Fibroblast of skin of left biceps (primary cell): ENCODE measurements around the gene NSFL1C.

Source experiments
- DNase-seq, 2 experiments: peaks; one replicate each; pipeline ENCODE4 v3.0.0-alpha.2; 2013; ENCODE audit warnings: low read depth in 2 of 2

NSFL1C gene

DNA sequence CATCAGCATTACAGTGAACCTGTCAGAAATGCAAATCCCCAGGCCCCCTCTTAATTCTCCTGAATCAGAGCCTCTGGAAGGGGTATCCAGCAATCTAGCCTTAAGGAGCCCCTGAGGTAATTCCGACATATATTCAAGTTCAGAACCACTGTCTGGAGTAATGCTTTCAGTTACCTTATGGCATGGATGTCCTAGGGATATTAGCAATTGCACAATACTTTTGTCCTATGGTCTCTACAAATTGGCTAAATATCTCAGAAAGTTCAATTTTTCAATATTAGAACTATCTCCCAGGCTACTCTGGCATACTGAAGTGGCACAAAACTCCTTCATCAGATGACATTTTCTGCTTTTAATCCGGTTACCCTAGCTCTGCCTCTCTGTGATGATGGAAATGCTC is 6.4 kb downstream of the NSFL1C start:
- DNase-seq = no peak

DNA sequence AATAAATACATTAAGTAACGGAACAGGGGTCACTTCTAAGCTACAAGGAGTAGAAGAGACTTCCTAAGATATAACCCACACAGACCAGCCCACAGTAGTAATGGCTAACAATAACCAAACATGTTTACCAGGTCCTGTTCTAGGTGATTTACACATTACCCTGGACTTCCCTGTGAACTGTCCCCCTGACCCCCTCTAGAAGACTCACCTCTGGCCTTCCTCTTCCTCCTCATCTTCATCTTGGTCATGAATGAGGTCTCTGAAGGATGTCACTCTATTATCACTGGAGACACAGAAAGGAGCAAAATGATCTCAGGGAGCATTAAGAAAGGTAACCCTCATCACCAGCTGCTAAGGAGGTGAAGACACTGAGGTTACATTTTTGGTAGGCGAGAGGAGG is 8.7 kb downstream of the NSFL1C start:
- DNase-seq = no peak

DNA sequence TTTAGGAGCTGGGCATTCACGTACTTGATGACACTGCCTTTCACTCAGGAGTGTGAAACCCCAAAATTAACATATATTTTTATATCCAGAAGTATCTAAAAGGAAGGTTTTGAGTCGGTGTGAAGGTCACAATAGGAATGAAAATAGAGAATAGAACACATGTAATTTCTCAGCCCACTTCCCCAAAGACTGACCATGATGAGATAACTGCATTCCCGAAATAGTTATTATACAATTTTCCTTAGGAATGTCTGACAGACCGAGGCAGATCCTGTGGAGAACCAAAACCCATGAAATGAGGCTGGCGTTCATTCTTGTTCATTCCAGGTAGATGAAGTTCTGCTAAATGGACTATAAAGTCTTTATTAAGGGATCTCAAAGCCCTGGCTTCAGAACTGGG is 10.3 kb downstream of the NSFL1C start:
- DNase-seq = no peak

DNA sequence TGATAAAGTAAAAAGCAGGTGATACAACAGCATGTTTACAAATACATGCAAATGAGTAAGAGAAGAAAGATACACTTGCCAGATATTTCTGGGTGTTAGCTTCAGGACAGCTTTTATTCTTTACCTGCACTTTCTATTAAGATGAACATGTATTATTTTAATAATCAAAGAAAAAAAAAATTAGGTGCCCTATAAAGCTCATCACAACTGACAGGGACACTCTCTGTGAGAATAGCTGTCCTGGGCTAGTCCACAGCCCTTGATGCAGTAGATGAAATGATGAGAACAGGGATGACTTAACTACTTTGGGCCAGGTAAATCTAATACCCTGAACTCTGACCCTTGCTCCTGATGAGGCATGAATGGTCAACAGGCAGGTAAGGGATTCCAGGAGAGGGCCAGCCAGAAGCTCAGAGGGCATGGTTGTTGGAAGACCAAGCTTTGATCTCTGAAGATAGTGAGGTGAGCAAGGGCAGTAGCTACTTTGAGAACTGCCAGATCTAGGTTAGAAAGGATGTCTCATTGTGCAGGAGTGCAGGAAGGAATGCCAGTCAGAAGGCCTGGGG is 15.6 kb downstream of the NSFL1C start:
- DNase-seq = no peak

DNA sequence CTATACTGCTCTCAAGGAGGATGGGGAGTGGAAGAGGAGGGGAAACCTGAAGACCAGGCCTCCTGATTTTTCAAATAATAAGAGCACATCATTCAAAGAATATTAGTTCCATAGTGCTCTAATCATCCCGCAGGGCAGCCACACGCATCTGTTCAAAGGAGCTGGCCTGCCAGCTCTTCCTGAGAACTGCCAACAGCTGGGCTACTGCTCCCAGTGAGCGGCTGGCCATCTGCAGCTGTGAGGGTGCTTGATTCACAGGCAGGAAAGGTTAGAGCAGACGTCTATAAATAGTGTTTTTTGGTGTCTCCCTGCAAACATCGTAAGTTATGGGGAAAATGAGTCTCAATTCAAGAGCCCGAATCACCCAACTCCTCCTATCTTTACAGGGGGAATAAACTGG is 17.3 kb downstream of the NSFL1C start:
- no peak for DNase-seq

GRCh38 chr20:1448081-1448620 is 18.5 kb downstream of the NSFL1C start:
- DNase-seq = no peak

GRCh38 chr20:1446536-1446935 is 20.1 kb downstream of the NSFL1C start:
- no peak for DNase-seq

- DNase-seq = no peak
Observed at GRCh38 chr20:1443085-1443484, 23.6 kb downstream of the NSFL1C start.

GRCh38 chr20:1442304-1442703 is 24.3 kb downstream of the NSFL1C start:
- DNase-seq = no peak

DNA sequence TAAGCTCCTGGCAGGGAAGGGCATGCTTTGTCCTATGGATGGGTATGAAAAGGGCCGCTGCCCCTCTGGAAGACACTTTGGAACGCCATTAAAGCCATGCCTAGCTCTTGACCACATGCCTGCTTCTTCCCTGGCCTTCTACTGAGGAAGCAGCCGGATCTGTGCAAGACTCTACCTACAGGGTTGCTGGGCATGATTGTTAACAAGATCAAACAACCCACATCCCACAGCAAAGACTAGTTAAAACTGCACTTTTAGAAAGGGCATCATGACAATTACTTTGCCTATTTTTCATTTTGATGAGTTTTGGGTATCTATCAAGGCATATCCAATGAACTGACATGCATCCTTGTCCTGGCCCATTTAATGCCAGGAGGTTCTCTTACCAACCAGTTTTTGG is 25.5 kb downstream of the NSFL1C start:
- no peak for DNase-seq

DNA sequence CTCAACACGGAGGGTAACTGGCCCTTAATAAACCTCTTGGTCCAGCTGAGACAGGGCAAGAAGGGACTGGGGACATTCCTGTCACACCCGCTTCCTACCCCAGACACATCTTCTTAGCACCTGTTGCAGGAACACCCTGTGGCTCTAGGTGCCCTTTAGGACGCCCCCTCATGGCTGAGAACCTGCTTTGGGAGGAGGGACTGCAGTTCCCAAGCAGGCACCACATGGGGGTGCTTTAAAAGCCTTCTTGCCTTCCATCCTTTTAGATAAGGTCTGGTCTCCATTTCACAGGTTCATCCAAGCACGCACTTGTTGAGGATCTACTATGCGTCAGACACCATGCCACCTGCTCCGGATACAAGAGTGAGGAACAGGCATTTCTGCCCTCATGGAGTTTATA is 26.6 kb downstream of the NSFL1C start:
- no peak for DNase-seq

DNA sequence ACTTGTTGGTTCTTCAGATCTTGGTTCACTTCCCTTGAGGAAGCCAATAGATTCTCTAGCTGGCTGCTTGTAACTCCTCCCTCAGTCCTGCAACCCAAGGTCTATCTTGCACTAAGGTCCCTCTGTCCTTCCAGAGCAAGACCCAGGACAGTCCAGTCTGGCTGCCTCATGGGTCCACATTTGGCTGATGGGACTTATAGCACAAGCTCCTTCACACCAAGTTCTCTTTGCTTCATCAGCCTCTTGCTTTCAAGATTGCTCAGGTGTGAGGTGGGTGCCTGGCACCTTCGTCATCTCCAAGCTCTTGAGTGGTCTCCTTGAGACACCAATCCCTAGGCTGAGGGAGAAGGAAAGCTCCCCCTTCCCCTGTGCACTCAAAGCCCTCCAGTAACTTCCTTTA is 28.3 kb downstream of the NSFL1C start:
- DNase-seq = no peak

DNA sequence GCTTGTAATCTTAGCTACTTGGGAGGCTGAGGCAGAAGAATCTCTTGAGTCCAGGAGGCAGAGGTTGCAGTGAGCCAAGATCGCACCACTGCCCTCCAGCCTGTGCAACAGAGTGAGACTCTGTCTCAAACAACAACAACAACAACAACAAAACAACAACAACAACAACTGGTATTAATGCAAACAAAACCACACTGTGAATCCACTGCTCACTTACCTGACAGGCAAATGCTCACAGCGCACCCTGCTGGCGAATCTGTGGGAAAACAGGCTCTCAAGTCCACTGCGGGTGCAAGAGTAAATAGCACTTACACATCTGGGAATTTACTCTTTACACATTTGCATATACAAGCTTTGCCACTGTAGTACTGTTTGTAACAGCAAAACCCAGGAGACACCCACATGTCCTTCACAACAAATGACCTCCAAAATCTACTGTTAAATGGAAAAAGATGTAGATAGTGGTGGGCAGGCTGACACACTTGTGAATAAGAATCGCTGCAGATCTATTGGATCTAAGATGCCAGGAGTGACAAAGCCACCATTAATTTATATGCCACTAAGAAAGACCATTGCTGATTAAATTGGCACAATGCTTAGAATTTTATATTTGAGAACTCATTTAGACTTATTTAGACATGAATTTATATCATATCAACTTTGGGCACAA is 29.3 kb downstream of the NSFL1C start:
- peak in 1 of 2 experiments; percentile 36 for DNase-seq

- no peak for DNase-seq
Observed at GRCh38 chr20:1436263-1436662, 30.4 kb downstream of the NSFL1C start.

DNA sequence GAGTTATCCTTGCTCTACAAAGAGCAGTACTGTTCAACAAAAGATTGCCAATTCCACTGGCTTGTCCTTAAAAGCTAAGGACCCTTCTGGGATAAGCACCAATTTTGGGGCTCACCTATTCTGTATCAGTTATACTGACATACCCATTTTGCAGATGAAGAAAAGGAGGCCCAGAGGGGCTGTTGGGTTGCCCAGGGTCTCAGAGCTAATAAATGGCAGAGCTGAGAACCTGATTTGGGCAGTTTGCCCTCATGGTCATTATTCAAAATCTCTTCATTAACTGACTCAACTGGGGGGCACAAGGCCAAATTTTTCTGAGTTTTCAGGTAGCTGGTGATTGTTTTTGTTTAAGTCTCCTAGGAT is 31.3 kb downstream of the NSFL1C start:
- no peak for DNase-seq

DNA sequence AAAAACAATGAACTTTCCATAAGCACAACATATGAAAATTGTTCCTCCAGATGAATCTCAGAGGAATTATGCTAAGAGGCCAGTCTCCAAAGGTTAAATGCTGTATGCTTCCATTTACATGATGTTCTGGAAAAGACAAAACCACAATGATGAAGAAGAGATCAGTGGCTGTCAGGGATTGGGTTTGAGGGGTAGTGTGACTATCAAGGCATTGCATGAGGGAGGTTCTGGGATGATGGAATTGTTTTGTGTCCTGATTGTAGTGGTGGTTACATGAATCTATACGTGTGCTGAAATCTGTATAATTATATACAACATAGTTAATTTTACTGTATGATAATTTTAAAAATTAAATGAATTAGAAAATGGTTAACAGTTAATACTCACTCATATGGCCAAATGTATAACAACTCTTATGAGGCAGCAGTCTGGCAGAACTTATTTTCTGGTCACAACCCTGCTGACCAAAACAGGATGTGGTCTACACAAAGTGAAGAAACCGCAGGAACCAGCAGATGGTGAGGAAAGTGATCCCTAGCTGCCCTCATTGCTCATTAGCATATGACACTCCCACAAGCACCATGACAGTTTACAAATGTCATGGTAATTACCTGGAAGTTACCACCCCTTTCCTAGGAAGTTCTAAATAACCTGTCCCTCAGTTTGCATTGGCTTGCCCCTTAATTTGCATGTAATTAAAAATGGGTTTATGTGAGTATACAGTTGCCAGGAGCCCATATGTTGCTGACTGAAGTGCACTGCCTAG is 31.9 kb downstream of the NSFL1C start:
- DNase-seq = no peak

DNA sequence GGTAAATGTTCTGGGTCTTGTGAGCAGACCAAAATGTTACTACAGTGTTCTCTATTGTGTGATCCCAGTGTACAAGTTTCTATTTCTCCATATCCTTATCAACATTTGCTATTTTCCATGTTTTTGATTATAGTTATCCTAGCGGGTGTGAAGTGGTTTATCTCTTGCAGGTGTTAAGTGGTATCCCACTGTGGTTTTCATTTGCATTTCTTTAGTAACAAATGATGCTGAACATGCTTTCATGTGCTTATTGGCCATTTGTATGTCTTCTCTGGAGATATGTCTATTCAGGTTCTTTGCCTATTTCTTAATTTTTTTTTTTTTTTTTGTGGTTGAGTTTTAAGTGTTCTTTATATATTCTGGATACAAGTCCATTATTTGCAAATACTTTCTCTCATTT is 35.5 kb downstream of the NSFL1C start:
- DNase-seq = no peak

GRCh38 chr20:1430004-1430451 is 36.6 kb downstream of the NSFL1C start:
- DNase-seq = no peak

- no peak for DNase-seq
Observed at GRCh38 chr20:1429143-1429728, 37.4 kb downstream of the NSFL1C start.

DNA sequence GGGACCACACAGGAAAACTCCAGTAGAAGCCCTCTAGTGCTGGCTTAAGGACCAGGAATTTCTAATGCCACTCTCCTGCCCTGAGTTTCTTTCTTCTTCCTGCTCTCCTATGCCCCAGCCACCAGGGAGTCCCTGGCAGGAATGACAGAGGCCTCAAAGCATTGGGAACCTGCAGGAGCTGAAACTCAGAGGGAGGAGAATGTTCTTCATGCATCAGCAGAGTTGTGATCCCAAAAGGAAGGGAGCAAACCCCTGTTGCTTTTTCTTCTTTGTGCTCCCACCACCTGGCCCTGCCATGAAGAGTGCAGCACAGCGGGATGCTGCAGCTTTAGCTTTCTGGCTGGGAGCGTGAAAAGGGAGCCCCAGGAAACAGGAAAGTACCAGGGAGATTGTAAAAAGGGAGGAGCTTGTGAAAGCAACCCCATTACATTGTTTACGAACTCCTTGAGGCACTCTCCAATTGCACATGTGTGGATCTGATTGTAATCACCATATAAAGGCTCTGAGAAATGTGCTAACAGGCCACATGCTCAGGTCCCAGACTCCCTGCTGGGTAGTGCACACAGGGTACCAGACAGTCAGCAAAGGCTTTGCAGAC is 39.1 kb downstream of the NSFL1C start:
- DNase-seq = no peak

DNA sequence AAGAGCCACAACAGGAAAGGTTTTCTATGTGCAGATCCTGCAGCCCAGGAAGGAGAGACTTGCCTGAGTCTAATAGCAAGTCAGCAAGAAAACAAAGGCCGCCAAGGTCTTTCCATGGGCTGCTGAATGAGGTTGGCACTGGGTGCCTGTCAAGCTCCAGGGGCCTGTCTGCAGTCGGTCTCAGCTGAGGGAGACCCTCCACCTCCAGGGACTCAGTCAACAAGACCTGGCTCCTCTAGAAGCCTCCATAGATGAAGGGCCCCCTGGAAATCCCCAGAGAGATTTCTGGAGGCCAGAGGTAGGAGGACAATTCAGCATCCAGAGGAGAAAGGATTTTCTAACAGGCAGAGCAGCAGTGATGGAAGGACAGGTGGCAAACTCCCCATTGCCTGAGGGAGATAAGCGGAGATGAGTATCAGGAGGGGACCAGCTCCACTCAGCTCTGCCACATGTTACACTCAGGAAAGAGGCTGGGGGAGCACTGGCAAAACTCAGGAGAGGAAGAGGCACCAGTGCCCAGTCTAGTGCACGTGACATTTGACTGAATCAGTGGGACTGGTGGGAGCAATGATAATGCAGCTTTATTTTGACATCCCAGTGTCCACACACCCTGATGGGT is 40.3 kb downstream of the NSFL1C start:
- DNase-seq = no peak

DNA sequence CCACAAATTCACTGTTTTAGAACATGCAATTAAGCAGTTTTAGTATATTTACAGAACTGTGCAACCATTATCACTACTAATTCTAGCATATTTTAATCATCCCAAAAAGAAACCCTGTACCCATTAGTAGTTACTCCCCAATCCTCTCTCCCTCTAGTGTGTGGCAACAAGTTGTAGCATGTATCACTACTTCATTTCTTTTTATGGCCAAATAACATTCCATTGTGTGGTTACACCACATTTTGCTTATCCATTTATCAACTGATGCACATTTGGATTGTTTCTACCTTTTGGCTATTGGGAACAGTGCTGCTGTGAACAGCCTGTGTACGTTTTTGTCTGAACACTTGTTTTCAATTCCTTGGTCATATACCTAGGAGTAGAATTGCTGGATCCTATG is 42.3 kb downstream of the NSFL1C start:
- DNase-seq = no peak
